ENCODE measurements around the gene DLX1.
"Not testable (repeated sequence)": the region's sequence is repeated elsewhere in the genome, so short reads cannot be mapped to it uniquely, and the experiment has no call there.

DLX1 gene

GRCh38 chr2:172066394-172066886 is 18.9 kb upstream of the DLX1 start:
- no peak for DNase-seq

- not testable (repeated sequence) for DNase-seq
Observed at GRCh38 chr2:172067905-172068304, 17.4 kb upstream of the DLX1 start.

- DNase-seq, result no peak
Observed at GRCh38 chr2:172070936-172071335, 14.4 kb upstream of the DLX1 start.

- DNase-seq, result no peak
Observed at GRCh38 chr2:172072303-172072702, 13.0 kb upstream of the DLX1 start.

GRCh38 chr2:172072706-172073105 is 12.6 kb upstream of the DLX1 start:
- no peak for DNase-seq

GRCh38 chr2:172073518-172073917 is 11.8 kb upstream of the DLX1 start:
- no peak for DNase-seq

GRCh38 chr2:172074254-172074653 is 11.1 kb upstream of the DLX1 start:
- DNase-seq, result no peak

- DNase-seq, result no peak
Observed at GRCh38 chr2:172079416-172079815, 5.9 kb upstream of the DLX1 start.

- DNase-seq, result no peak
Observed at GRCh38 chr2:172079838-172080640, 5.3 kb upstream of the DLX1 start.

- no peak for DNase-seq
Observed at GRCh38 chr2:172080641-172081220, 4.6 kb upstream of the DLX1 start.

- DNase-seq, result no peak
Observed at GRCh38 chr2:172081221-172082022, 3.9 kb upstream of the DLX1 start.

- DNase-seq, result no peak
Observed at GRCh38 chr2:172082105-172082943, 3.0 kb upstream of the DLX1 start.

- DNase-seq, result no peak
Observed at GRCh38 chr2:172082944-172083627, 2.2 kb upstream of the DLX1 start.

- no peak for DNase-seq
Observed at GRCh38 chr2:172083628-172084394, 1.5 kb upstream of the DLX1 start.

GRCh38 chr2:172084395-172084644 is 987 bp upstream of the DLX1 start:
- no peak for DNase-seq

GRCh38 chr2:172084645-172085459 is 455 bp upstream of the DLX1 start:
- DNase-seq, result no peak

GRCh38 chr2:172086241-172087206 is 1.2 kb downstream of the DLX1 start:
- no peak for DNase-seq

- DNase-seq, result no peak
Observed at GRCh38 chr2:172087207-172087779, 2.0 kb downstream of the DLX1 start.

- no peak for DNase-seq
Observed at GRCh38 chr2:172087780-172088244, 2.5 kb downstream of the DLX1 start.

Measured in cortex of kidney (tissue), 1 donor.